Muscle layer of duodenum (tissue), 2 donors: ENCODE measurements around the gene NKAIN1.
"Not testable (repeated sequence)": the region's sequence is repeated elsewhere in the genome, so short reads cannot be mapped to it uniquely, and the experiment has no call there.

Source experiments
- H3K27ac ChIP-seq: one replicate; pipeline ENCODE4 v1.7.0; 2013; ENCODE audit warnings: mild to moderate bottlenecking, low read length
- H3K27me3 ChIP-seq: one replicate; pipeline ENCODE4 v1.7.0; 2013; ENCODE audit warnings: low read depth, mild to moderate bottlenecking, control low read depth, low read length
- H3K36me3 ChIP-seq, 2 donors: one replicate each; pipeline ENCODE4 v1.7.0; 2013; ENCODE audit warnings: low read length in 2 of 2, control low read depth in 1 of 2, mild to moderate bottlenecking in 1 of 2; ENCODE audit not compliant: insufficient read depth in 2 of 2, control insufficient read depth in 1 of 2
- H3K4me1 ChIP-seq, 2 donors: one replicate each; pipeline ENCODE4 v1.7.0; 2013; ENCODE audit warnings: low read length in 2 of 2, mild to moderate bottlenecking in 2 of 2, control low read depth in 1 of 2, moderate library complexity in 1 of 2; ENCODE audit not compliant: insufficient read depth in 2 of 2, control insufficient read depth in 1 of 2
- H3K4me3 ChIP-seq, 2 donors: one replicate each; pipeline ENCODE4 v1.7.0; 2013; ENCODE audit warnings: low read length in 2 of 2, low read depth in 1 of 2, mild to moderate bottlenecking in 1 of 2
- H3K9me3 ChIP-seq, 2 donors: one replicate each; pipeline ENCODE4 v1.7.0; 2013; ENCODE audit warnings: low read length in 2 of 2, control low read depth in 1 of 2, mild to moderate bottlenecking in 1 of 2; ENCODE audit not compliant: control insufficient read depth in 1 of 2
- donor health status: healthy.

NKAIN1 gene

DNA sequence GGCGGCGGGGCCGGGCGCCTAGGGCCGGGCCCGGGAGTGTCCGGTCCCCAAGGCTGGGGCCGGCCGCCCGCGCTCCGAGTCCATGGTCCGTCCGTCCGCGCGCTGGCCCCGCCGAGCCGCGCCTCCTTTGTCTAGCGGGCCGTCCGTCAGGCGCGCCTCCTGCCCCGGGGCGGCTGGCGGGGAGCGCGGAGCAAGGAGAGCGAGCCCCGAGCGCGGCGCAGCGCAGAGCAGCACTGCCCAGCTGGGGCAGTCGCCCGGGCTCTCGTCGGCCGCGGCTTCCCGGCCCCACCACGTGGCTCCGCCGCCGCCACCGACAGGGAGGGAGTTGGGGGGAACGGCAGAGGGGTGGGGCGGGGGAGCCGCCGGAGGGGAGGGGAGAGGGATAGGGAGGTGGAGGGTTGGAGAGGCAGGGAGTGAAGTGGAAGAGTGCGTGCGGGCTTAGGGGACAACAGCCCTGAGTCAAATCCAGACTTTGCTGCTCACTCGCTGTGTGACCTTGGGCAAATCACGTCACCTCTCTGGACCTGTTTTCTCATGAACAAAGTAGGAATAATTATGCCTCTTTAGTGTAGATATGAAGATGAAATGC, at the start of gene NKAIN1:
Gene NKAIN1 (minus strand): TSS at position 235 of the 589 bp plus-strand sequence. CDS start 340 bp downstream, outside the sequence.
- H3K36me3 ChIP-seq = no peaks in the 10 kb centered on the region
- H3K4me3 ChIP-seq = peak within 1 kb of the TSS in 1 of 2 donors; percentile 52
- H3K4me1 ChIP-seq = peaks cover 0 to 12% of the 10 kb centered on the region in 2 donors
- H3K27me3 ChIP-seq = peaks cover 22% of the 10 kb centered on the region
- H3K9me3 ChIP-seq = no peaks in the 10 kb centered on the region
- H3K27ac ChIP-seq = no peak within 1 kb of the TSS

DNA sequence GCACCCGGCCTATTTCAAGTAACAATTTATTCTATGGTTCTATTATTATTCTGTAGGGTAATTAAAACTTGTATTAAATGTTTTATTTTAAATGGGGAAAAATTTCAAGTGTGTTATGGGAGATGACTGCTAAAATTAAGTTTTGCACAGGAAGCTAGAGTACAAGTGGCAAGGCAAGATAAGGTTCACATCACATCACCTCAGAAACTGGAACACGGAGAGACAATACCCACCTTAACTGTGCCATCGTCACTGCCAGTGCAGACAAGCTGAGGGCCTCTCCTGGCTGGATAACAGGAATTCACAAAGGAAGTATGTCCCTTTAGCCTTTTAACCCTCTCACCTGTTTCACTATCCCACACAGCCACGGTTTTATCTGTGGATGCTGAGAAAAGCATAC, 49.3 kb upstream of the NKAIN1 start:
- Histone ChIP-seq H3K27ac (no peak overlapping the region), H3K36me3 (peaks cover 49 to 65% of the 10 kb centered on the region in 2 donors), H3K4me3 (no peak overlapping the region), H3K4me1 (no peaks in the 10 kb centered on the region), H3K27me3 (no peaks in the 10 kb centered on the region), H3K9me3 (no peaks in the 10 kb centered on the region)

DNA sequence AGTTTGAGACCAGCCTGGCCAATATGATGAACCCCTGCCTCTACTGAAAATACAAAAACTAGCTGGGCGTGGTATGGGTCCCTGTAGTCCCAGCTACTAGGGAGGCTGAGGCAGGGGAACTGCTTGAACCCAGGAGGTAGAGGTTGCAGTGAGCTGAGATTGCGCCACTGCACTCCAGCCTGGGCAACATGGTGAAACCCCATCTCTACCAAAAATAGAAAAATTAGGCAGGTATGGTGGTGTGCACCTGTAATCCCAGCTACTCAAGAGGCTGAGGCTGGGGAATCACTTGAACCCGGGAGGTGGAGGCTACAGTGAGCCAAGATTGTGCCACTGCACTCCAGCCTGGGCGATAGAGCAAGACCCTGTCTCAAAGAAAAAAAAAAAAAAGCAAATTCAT, 48.1 kb upstream of the NKAIN1 start:
- not testable (repeated sequence) for H3K4me3 ChIP-seq, H3K9me3 ChIP-seq
- H3K36me3 ChIP-seq = peaks cover 44 to 67% of the 10 kb centered on the region in 2 donors

DNA sequence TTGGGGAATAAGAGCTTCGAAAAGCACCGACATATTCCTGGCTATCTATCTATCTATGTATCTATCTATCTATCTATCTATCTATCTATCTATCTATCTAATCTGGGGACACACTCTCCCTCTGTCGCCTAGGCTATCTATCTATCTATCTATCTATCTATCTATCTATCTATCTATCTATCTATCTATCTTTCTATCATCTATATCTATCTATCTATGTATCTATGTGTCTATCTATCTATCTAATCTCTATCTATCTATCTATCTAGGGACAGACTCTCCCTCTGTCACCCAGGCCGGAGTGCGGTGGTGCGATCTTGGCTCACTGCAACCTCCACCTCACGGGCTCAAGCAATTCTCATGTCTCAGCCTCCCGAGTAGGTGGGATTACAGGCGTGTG, 42.7 kb upstream of the NKAIN1 start:
- H3K27ac ChIP-seq, H3K27me3 ChIP-seq, H3K9me3 ChIP-seq, H3K4me3 ChIP-seq, H3K4me1 ChIP-seq: not testable (repeated sequence)
- peaks cover 40 to 72% of the 10 kb centered on the region in 2 donors for H3K36me3 ChIP-seq

More for the DNA sequence above, 48.1 kb upstream of the NKAIN1 start:
- H3K4me1 ChIP-seq, H3K27me3 ChIP-seq, H3K27ac ChIP-seq: not testable (repeated sequence)

DNA sequence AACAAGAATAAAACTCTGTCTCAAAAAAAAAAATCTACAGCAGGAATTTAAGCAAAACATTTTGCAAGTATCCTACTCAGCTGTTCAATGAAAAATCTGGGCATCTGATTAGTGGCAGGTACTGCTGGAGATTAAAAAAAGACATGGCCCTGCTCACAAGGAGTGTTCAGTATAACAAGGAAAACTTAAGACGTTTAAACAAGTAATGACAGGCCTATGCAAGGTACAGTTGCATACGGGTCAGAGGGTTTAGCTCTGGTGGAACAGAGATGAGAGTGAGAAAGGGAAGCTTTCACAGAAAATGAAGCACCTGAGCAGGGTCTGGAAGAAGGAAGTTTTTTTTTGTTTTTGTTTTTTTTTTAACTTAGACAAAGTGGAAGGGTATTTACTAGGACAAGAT, 33.9 kb upstream of the NKAIN1 start:
- Histone ChIP-seq H3K36me3 (peaks cover 40 to 53% of the 10 kb centered on the region in 2 donors), H3K4me3 (no peak overlapping the region), H3K27ac (no peak overlapping the region)

DNA sequence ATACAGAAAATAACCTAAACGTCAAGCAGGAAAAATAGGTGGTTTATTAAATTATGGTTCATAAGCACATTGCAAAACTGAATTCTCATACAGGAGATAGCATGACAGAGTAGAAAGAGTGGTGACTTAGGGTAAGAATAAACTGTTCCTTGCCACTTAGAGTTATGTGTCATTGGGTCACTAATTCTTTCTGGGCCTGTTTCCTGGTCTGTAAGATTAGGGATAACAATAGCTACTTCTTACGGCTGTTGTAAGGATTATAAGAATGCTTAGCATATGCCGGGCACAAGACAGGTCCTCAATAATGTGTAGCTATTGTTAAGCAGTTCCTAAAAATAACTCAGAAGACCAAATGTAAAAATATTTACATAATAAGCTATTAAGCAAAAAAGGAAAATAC, 32.7 kb upstream of the NKAIN1 start:
- Histone ChIP-seq H3K27ac (no peak overlapping the region), H3K36me3 (peaks cover 32 to 49% of the 10 kb centered on the region in 2 donors), H3K4me3 (no peak overlapping the region), H3K9me3 (no peaks in the 10 kb centered on the region), H3K4me1 (peaks cover 0 to 3% of the 10 kb centered on the region in 2 donors), H3K27me3 (no peaks in the 10 kb centered on the region)

More for the DNA sequence above, 33.9 kb upstream of the NKAIN1 start:
- Histone ChIP-seq H3K27me3 (no peaks in the 10 kb centered on the region), H3K9me3 (no peaks in the 10 kb centered on the region), H3K4me1 (peaks cover 0 to 3% of the 10 kb centered on the region in 2 donors)

DNA sequence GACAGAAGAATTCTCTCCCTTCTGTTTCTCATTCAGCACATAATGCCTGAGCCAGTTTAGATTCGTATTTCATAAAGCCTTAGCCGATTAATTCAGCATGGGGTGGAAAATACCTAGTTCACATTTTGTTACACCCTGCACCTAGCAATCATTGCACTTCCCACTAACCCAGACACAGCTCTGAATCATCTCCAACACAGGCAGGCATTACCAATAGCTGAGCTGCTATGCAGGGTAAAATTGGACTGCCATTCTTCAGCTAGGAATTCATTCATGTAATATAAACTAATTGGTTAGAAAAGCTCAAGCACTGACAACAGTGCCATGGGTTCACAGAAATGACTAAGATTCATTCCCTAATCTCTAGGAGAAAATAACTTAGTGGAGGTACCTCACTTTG, 26.9 kb upstream of the NKAIN1 start:
- Histone ChIP-seq H3K4me3 (no peak overlapping the region), H3K27me3 (no peaks in the 10 kb centered on the region), H3K9me3 (no peaks in the 10 kb centered on the region), H3K36me3 (peaks cover 42 to 57% of the 10 kb centered on the region in 2 donors), H3K27ac (no peak overlapping the region), H3K4me1 (no peaks in the 10 kb centered on the region)

DNA sequence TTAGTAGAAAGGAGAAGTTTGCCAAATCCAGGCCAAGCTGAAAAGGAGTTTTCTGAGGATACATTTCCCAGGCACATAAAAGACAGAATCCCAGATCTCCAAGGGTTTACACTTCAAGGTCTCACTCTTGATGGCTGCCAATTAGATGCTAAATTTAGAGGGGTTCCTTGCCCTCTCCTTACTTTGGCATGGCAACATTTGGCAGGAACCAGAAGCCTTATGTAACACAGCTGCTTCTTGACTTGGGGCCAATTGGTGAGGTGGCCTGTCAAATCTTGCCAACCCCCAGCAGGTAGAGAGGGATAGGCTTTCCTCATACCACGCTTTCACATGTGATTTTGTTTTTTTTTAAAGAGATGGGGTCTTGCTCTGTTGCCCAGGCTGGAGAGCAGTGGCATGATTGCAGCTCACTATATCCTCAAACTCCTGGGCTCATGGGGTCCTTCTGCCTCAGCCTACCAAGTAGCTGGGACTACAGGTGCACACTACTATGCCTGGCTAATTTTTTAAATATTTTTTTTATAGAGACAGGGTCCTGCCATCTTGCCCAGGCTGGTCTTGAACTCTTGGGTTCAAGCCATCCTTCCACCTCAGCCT, 25.2 kb upstream of the NKAIN1 start:
- Histone ChIP-seq H3K4me3 (no peak overlapping the region), H3K27ac (no peak overlapping the region), H3K4me1 (no peaks in the 10 kb centered on the region), H3K27me3 (no peaks in the 10 kb centered on the region), H3K9me3 (no peaks in the 10 kb centered on the region), H3K36me3 (peaks cover 42 to 55% of the 10 kb centered on the region in 2 donors)

DNA sequence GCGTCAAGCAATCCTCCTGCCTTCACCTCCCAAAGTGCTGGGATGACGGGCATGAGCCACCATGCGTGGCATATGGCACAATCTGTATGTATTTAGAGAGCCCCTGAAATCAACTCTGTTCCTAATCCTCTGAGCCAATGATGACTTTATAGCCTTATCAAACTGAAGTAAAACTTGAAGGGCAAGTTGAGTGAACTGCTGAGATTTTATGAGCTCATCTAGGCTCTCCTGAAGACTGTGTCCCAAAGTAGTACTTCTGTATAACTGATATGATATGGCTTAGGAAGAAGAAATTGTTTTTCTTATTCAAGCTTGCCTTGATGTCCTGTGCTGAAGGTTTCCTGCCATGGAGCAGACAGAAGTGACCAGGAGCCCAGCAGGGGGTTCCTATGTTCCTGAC, 23.7 kb upstream of the NKAIN1 start:
- Histone ChIP-seq H3K27ac (no peak overlapping the region), H3K4me1 (no peaks in the 10 kb centered on the region), H3K36me3 (peaks cover 46 to 55% of the 10 kb centered on the region in 2 donors), H3K27me3 (no peaks in the 10 kb centered on the region), H3K9me3 (no peaks in the 10 kb centered on the region), H3K4me3 (no peak overlapping the region)

DNA sequence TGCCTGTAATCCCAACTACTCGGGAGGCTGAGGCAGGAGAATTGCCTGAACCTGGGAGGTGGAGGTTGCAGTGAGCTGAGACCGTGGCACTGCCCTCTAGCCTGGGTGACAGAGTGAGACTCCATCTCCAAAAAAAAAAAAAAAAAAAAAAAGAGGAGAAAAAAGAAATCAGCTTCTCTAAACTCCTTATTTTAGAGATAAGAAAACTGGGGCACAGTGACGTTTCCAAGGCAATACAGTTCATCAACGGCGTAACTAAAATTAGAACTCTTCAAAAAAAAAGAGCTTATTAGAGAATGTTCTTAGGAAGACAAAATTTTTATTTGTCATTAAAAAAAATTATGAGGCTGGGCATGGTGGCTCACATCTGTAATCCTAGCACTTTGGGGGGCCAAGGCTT, 22.7 kb upstream of the NKAIN1 start:
- not testable (repeated sequence) for H3K9me3 ChIP-seq, H3K27me3 ChIP-seq, H3K27ac ChIP-seq, H3K4me1 ChIP-seq, H3K4me3 ChIP-seq
- H3K36me3 ChIP-seq = peaks cover 54 to 62% of the 10 kb centered on the region in 2 donors

DNA sequence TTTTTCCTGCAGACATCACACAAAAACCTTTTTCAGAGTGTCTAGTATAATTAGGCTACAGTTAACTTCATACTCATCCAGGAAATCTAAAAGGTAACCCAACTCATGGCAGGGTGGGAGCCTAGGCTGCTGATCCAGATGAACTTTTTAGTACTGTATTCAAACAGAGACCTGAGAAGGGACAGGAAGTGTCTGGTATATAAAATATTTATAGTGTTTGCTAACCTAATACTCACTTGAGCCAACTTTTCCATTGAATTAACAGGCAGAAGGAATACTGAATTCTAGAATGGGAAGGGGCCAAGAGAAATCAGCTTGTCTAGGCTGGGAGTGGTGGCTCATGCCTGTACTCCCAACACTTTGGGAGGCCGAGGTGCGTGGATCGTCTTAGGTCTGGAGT, 22.2 kb upstream of the NKAIN1 start:
- H3K27me3 ChIP-seq = no peaks in the 10 kb centered on the region
- peaks cover 54 to 62% of the 10 kb centered on the region in 2 donors for H3K36me3 ChIP-seq
- no peak overlapping the region for H3K4me3 ChIP-seq
- no peak overlapping the region for H3K27ac ChIP-seq
- no peaks in the 10 kb centered on the region for H3K9me3 ChIP-seq
- H3K4me1 ChIP-seq = no peaks in the 10 kb centered on the region

DNA sequence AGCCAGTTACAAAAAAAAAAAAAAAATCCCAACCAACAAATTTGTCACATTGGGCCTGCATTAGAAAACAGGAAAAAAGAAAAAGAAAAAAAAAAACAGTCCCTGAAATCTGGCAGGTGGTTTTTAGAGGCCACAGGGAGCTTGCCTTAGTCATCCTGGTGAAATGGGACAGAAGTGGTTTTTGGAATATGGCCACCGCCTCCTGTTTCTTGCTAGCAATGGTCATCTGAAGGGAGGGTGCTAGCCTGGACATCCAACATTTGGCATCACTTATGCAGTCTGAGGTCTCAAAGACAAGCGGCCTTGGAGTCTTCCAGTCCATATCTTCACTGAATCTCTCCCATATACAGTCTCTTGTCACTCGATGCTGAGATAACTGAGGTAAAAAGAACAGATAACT, 20.1 kb upstream of the NKAIN1 start:
- no peaks in the 10 kb centered on the region for H3K27me3 ChIP-seq

More for the DNA sequence above, 20.1 kb upstream of the NKAIN1 start:
- no peaks in the 10 kb centered on the region for H3K9me3 ChIP-seq
- H3K4me1 ChIP-seq = no peaks in the 10 kb centered on the region
- no peak overlapping the region for H3K4me3 ChIP-seq
- H3K36me3 ChIP-seq = peaks cover 50 to 51% of the 10 kb centered on the region in 2 donors
- H3K27ac ChIP-seq = no peak overlapping the region
